Epithelial cell of proximal tubule (primary cell): Measurements from ENCODE around the gene ASB13. TPM values are rescaled to one million over a fixed set of nuclear protein-coding genes. Genes with fewer than 3 reads are reported as not detected.

Experiments
- DNase-seq: peaks from one replicate; pipeline ENCODE4 v3.0.0-alpha.2; 2011; ENCODE audit warnings: low read depth
- H3K4me3 ChIP-seq: 2 replicates; pipeline ENCODE4 v1.5.1; 2011; ENCODE audit warnings: low read depth, mild to moderate bottlenecking, low read length
- CTCF ChIP-seq: conservative IDR thresholded peaks from 2 replicates; pipeline ENCODE4 v1.5.1; 2012; ENCODE audit warnings: low read depth, mild to moderate bottlenecking, low read length
- total RNA-seq: library from RNA; depleted of rRNA; stranded (reverse); fragments of >200 nt; gene quantifications from 2 replicates; pipeline ENCODE4 v1.2.3, GENCODE V29; 2015

Gene ASB13
- total RNA-seq, 1 donor from 2014 or later, result 12.8 TPM

GRCh38 chr10:5656737-5657579 is 9.4 kb downstream of the ASB13 start:
- no peak overlapping the region for H3K4me3 ChIP-seq
- TF ChIP-seq CTCF, result no peak
- no peak for DNase-seq

GRCh38 chr10:5655121-5655520 is 11.3 kb downstream of the ASB13 start:
- H3K4me3 ChIP-seq, result no peak overlapping the region
- TF ChIP-seq CTCF, result no peak
- no peak for DNase-seq

GRCh38 chr10:5654218-5654755 is 12.1 kb downstream of the ASB13 start:
- DNase-seq, result no peak
- no peak for TF ChIP-seq CTCF
- H3K4me3 ChIP-seq, result no peak overlapping the region

- no peak overlapping the region for H3K4me3 ChIP-seq
- no peak for TF ChIP-seq CTCF
- no peak for DNase-seq
Measured at GRCh38 chr10:5652746-5653145, 13.6 kb downstream of the ASB13 start.

GRCh38 chr10:5651388-5651764 is 15.0 kb downstream of the ASB13 start:
- TF ChIP-seq CTCF, result no peak
- DNase-seq, result no peak
- H3K4me3 ChIP-seq, result no peak overlapping the region

- TF ChIP-seq CTCF, result no peak
- DNase-seq, result no peak
Measured at GRCh38 chr10:5650664-5651387, 15.6 kb downstream of the ASB13 start.

GRCh38 chr10:5649746-5650145 is 16.6 kb downstream of the ASB13 start:
- DNase-seq, result no peak
- no peak for TF ChIP-seq CTCF
- H3K4me3 ChIP-seq, result no peak overlapping the region

More at GRCh38 chr10:5650664-5651387, 15.6 kb downstream of the ASB13 start:
- H3K4me3 ChIP-seq, result no peak overlapping the region
